Lower leg skin (tissue), 3 donors: ENCODE data around the gene SHLD2.
"Not testable (repeated sequence)": the region's sequence is repeated elsewhere in the genome, so short reads cannot be mapped to it uniquely, and the experiment has no call there.

ENCODE experiments used
- CTCF ChIP-seq, 3 donors: fragments of 450-650 bp; IDR thresholded peaks; one replicate each; pipeline ENCODE4 v1.5.1; 2016; ENCODE audit warnings: antibody characterized with exemption in 3 of 3, mild to moderate bottlenecking in 3 of 3, moderate library complexity in 2 of 3
- POLR2A ChIP-seq, 2 donors: fragments of 450-650 bp; IDR thresholded peaks; one replicate each; pipeline ENCODE4 v1.6.1; 2016 to 2017; ENCODE audit warnings: antibody characterized with exemption in 2 of 2, mild to moderate bottlenecking in 1 of 2, moderate library complexity in 1 of 2

DNA sequence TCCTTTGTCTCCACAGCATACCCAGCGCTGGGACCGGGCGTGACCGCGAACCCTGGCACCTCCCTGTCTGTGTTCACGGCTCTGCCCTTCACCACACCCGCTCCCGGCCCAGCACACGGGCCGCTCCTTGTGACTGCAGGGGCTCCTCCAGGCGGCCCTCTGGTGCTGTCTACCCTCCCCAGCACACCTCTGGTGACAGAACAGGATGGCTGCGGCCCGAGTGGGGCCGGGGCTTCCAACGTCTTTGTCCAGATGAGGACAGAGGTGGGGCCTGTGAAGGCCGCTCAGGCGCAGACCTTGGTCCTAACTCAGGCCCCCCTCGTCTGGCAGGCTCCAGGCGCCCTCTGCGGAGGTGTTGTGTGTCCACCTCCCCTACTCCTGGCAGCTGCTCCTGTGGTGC is 133.2 kb downstream of the SHLD2 start:
- not testable (repeated sequence) for TF ChIP-seq CTCF, POLR2A (IDR thresholded peaks at IDR 0.05)
